Measurements from ENCODE around the gene ADCY9.

ADCY9 gene

GRCh38 chr16:4028144-4028543 lies 88.1 kb downstream of the ADCY9 start:
- no peak for DNase-seq (ENCODE audit: low spot score)

GRCh38 chr16:4026854-4027253 lies 89.4 kb downstream of the ADCY9 start:
- no peak for DNase-seq (ENCODE audit: low spot score)

GRCh38 chr16:4025428-4025827 lies 90.8 kb downstream of the ADCY9 start:
- no peak for DNase-seq (ENCODE audit: low spot score)

- DNase-seq (ENCODE audit: low spot score) = no peak
These were observed 94.3 kb downstream of the ADCY9 start for GRCh38 chr16:4021916-4022315.

- DNase-seq (ENCODE audit: low spot score) = peak; percentile 82
These were observed 95.0 kb downstream of the ADCY9 start for GRCh38 chr16:4021070-4021779.

- peak; percentile 41 for DNase-seq (ENCODE audit: low spot score)
These were observed 96.9 kb downstream of the ADCY9 start for GRCh38 chr16:4019371-4019791.

GRCh38 chr16:4018391-4018790 lies 97.9 kb downstream of the ADCY9 start:
- DNase-seq (ENCODE audit: low spot score) = no peak

- DNase-seq (ENCODE audit: low spot score) = no peak
These were observed 98.4 kb downstream of the ADCY9 start for GRCh38 chr16:4017807-4018206.

- DNase-seq (ENCODE audit: low spot score) = no peak
These were observed 99.6 kb downstream of the ADCY9 start for GRCh38 chr16:4016658-4017057.

- no peak for DNase-seq (ENCODE audit: low spot score)
These were observed 100.3 kb downstream of the ADCY9 start for GRCh38 chr16:4016005-4016352.

- DNase-seq (ENCODE audit: low spot score) = peak; percentile 40
These were observed 100.8 kb downstream of the ADCY9 start for GRCh38 chr16:4015275-4016004.

- DNase-seq (ENCODE audit: low spot score) = no peak
These were observed 104.2 kb downstream of the ADCY9 start for GRCh38 chr16:4011940-4012629.

- no peak for DNase-seq (ENCODE audit: low spot score)
These were observed 104.9 kb downstream of the ADCY9 start for GRCh38 chr16:4011225-4011939.

- no peak for DNase-seq (ENCODE audit: low spot score)
These were observed 105.8 kb downstream of the ADCY9 start for GRCh38 chr16:4010225-4011158.

- no peak for DNase-seq (ENCODE audit: low spot score)
These were observed 107.1 kb downstream of the ADCY9 start for GRCh38 chr16:4009177-4009576.

GRCh38 chr16:4008116-4008515 lies 108.1 kb downstream of the ADCY9 start:
- no peak for DNase-seq (ENCODE audit: low spot score)

- DNase-seq (ENCODE audit: low spot score) = no peak
These were observed 109.7 kb downstream of the ADCY9 start for GRCh38 chr16:4006397-4006999.

GRCh38 chr16:4005731-4006130 lies 110.5 kb downstream of the ADCY9 start:
- DNase-seq (ENCODE audit: low spot score) = no peak

GRCh38 chr16:4005281-4005680 lies 111.0 kb downstream of the ADCY9 start:
- no peak for DNase-seq (ENCODE audit: low spot score)

- DNase-seq (ENCODE audit: low spot score) = no peak
These were observed 112.0 kb downstream of the ADCY9 start for GRCh38 chr16:4004206-4004605.

GRCh38 chr16:4003576-4003975 lies 112.7 kb downstream of the ADCY9 start:
- no peak for DNase-seq (ENCODE audit: low spot score)
